HG02798 (cell line): ENCODE results near the gene PHKG1.
"Not testable (repeated sequence)": the region's sequence is repeated elsewhere in the genome, so short reads cannot be mapped to it uniquely, and the experiment has no call there.

Experiments
- ATAC-seq: cut with Tn5 transposase; IDR thresholded peaks from one replicate; pipeline ENCODE4 v1.9.1; 2021; ENCODE audit warnings: mild to moderate bottlenecking; ENCODE audit not compliant: unreplicated experiment, poor library complexity

Gene PHKG1

GRCh38 chr7:56086761-56087160 lies 6.0 kb downstream of the PHKG1 start:
- ATAC-seq = no peak

GRCh38 chr7:56083150-56083785 lies 9.5 kb downstream of the PHKG1 start:
- no peak for ATAC-seq

DNA sequence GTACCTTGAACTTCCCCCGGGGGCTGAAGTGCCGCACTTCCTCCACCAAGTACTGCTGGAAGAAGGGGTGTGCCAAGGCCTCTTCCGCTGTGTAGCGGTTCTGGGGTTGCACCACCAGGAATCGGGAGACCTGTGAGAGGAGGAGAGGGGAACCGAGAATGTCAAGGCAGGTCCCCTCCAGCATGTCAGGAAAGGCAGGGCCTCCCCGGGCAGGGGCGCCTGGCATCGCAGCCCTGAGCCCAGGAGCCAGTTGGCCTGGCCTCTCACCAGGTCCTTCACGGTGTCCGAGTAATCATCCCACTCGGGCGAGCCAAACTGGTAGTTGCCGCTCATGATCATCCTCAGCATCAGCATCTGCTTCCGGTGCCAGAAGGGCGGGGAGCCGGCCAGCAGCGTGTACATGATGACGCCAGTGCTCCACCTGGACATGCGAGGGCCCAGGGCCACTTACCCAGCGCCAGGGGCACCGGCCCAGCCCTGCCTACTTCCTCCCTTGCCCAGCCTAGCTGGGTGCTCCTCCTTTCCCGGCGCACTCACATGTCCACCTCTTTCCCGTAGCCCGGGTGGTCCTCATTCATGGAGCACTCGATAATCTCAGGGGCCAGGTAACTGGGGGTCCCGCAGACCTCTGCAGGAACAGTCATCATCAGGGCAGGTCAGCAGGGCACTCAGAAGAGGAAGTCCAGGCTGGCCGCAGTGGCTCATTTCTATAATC lies 11.0 kb downstream of the PHKG1 start:
- no peak for ATAC-seq

- not testable (repeated sequence) for ATAC-seq
These were observed 11.9 kb downstream of the PHKG1 start for GRCh38 chr7:56080726-56081435.

DNA sequence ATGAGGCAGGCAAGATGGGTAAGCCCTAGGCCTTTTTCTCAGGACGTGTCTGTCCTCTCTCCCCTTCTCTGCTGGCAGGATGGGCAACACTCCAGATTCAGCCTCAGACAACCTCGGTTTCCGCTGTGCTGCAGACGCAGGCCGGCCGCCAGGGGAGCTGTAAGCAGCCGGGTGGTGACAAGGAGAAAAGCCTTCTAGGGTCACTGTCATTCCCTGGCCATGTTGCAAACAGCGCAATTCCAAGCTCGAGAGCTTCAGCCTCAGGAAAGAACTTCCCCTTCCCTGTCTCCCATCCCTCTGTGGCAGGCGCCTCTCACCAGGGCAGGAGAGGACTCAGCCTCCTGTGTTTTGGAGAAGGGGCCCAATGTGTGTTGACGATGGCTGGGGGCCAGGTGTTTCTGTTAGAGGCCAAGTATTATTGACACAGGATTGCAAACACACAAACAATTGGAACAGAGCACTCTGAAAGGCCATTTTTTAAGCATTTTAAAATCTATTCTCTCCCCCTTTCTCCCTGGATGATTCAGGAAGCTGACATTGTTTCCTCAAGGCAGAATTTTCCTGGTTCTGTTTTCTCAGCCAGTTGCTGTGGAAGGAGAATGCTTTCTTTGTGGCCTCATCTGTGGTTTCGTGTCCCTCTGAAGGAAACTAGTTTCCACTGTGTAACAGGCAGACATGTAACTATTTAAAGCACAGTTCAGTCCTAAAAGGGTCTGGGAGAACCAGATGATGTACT lies 13.1 kb downstream of the PHKG1 start:
- ATAC-seq = no peak

DNA sequence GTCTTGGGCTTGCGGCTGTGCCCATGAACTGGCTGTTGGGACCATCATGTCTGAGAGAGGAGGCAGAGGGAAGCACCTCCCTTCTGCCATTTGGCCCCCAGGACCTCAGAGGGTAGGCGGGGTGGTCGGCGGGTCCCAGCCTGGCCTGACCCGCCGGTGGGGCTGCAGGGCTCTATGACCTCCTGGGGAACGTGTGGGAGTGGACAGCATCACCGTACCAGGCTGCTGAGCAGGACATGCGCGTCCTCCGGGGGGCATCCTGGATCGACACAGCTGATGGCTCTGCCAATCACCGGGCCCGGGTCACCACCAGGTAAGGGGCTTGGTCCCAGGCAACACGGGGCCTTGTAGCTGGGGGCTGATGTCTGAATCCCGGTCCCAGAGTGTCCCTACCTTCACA lies 14.6 kb downstream of the PHKG1 start:
- no peak for ATAC-seq

- no peak for ATAC-seq
These were observed 15.1 kb downstream of the PHKG1 start for GRCh38 chr7:56077681-56078080.

DNA sequence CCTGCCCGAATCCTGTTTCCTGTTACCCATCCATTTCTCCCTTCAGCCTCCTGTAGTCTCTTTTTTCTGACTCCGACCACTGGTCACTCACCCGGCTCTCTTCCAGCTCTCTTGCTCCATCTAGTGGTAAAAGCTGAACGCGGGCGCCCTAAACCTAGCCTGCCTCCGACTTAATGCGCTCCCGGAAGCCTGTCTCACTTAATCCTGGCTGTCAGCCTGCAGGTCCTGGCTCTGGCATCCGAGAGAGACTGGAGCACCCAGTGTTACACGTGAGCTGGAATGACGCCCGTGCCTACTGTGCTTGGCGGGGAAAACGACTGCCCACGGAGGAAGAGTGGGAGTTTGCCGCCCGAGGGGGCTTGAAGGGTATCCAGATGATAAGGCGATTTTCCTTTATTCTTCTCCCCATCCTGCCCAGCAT lies 18.4 kb downstream of the PHKG1 start:
- ATAC-seq = peak; percentile 94

DNA sequence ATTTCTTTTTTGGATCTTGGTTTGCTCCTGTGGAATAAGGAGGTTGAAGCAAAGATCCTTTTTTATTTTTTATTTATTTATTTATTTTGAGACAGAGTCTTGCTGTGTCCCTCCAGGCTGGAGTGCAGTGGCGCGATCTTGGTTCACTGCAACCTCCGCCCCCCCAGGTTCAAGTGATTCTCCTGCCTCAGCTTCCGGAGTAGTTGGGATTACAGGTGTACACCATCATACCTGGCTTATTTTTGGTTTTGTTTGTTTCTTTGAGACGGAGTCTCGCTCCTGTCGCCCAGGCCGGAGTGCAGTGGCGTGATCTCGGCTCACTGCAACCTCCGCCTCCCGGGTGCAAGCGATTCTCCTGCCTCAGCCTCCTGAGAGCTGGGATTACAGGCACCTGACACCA lies 26.4 kb downstream of the PHKG1 start:
- not testable (repeated sequence) for ATAC-seq

- ATAC-seq = peak; percentile 92
These were observed 28.7 kb downstream of the PHKG1 start, which contains the start of gene SUMF2 for GRCh38 chr7:56063882-56064625. Gene SUMF2 (plus strand): TSS chr7:56064286. CDS start chr7:56064312, 26 bp downstream.

DNA sequence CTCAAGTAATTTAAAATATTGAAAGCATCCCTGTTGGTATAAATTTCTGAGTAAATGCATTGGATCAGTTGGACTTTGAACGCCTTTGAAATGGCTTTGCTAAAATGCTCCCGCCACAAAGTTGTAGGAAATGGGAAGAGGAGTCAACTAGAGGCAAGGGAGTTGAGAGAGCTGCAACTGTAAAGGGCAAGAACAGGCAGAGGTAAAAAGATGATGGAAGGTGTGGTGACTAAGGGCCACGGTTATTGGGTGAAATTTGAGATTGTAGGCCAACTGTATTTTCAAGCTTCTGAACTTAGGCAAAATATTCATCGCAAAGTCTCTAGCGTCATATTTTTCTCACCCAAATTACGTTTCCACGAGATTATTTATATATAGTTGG lies 29.3 kb downstream of the PHKG1 start:
- ATAC-seq = no peak

DNA sequence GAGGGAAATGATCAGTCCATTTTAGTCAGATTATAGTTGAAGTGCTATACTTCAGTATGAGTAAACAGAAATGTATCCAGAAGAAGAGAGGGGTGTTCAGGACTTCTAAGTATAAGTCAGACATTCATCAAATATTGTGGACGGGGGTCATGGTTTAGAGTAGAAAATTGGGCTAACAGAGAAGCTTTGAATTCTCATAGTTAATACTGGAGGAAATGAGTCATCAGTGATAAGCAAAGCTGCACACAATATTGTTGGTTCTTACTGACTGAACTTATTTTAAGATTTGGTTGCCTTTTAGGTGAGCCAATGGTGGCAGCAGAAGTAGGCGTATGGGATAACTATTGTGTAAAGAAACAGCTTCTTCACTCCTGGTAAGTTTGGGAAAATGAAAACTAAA lies 30.4 kb downstream of the PHKG1 start:
- no peak for ATAC-seq

- no peak for ATAC-seq
These were observed 38.8 kb downstream of the PHKG1 start for GRCh38 chr7:56053993-56054392.

GRCh38 chr7:56053379-56053778 lies 39.4 kb downstream of the PHKG1 start:
- ATAC-seq = no peak

GRCh38 chr7:56051339-56052191 lies 41.2 kb downstream of the PHKG1 start, which contains the start of the genes CCT6A and PSPH:
Gene CCT6A (plus strand): TSS chr7:56051765. CDS start chr7:56051849, 84 bp downstream.
Gene PSPH (minus strand): TSS chr7:56051444. CDS start chr7:56021212, 30,232 bp downstream.
- peak; percentile 98 for ATAC-seq

DNA sequence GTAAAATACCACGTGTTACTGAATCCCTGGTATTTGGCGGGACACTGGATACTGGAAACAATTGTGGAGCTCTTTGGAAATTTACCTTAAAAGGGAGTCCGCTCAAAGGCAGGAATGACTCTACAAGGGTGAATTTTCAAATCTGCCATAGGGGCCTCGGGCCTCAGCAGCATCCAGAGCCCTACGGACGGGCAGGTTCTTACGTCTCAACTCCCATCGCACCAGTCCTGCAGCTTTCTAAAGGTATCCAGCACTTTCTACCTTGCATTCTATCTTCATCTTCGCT lies 41.8 kb downstream of the PHKG1 start:
- ATAC-seq = no peak

- ATAC-seq = not testable (repeated sequence)
These were observed 44.0 kb downstream of the PHKG1 start for GRCh38 chr7:56048763-56049162.

- ATAC-seq = no peak
These were observed 44.5 kb downstream of the PHKG1 start for GRCh38 chr7:56048245-56048644.
